HepG2 (cell line): ENCODE measurements around the gene SLC17A9. TPM values are rescaled to one million over a fixed set of nuclear protein-coding genes. Genes with fewer than 3 reads are reported as not detected.
A peak's percentile ranks its signal among the peaks of the same experiment; 100 is the strongest.

Experiments used
- ARNT2 ChIP-seq: sonication (generic); formaldehyde crosslinking; IDR thresholded peaks from 2 replicates; pipeline ENCODE4 v1.8.0; 2022; ENCODE audit warnings: mild to moderate bottlenecking, low read depth, missing genetic modification reagents, moderate library complexity
- CENPT ChIP-seq: sonication (generic); formaldehyde crosslinking; IDR thresholded peaks from 2 replicates; pipeline ENCODE4 v1.8.0; 2022; ENCODE audit warnings: low read depth, mild to moderate bottlenecking, moderate library complexity, missing genetic modification reagents
- EEA1 ChIP-seq: sonication (generic); formaldehyde crosslinking; IDR thresholded peaks from 2 replicates; pipeline ENCODE4 v1.5.1; 2020; ENCODE audit warnings: mild to moderate bottlenecking, missing genetic modification reagents, borderline replicate concordance
- KLF9 ChIP-seq: IDR thresholded peaks from 2 replicates; pipeline ENCODE4 v1.6.1; 2016; ENCODE audit warnings: low read depth
- NFE2L1 ChIP-seq: sonication (generic); formaldehyde crosslinking; IDR thresholded peaks from 2 replicates; pipeline ENCODE4 v1.4.0; 2020; ENCODE audit warnings: missing genetic modification reagents, mild to moderate bottlenecking, borderline replicate concordance
- NR2F6 ChIP-seq, 2 experiments: IDR thresholded peaks; 2 replicates each; pipeline ENCODE4 v1.6.1; 2016; ENCODE audit warnings: antibody characterized with exemption in 1 of 2, mild to moderate bottlenecking in 1 of 2
- RFXANK ChIP-seq: IDR thresholded peaks from 2 replicates; pipeline ENCODE4 v1.6.1; 2016
- SMYD3 ChIP-seq: sonication (generic); formaldehyde crosslinking; IDR thresholded peaks from 2 replicates; pipeline ENCODE4 v1.8.1; 2023; ENCODE audit warnings: mild to moderate bottlenecking, missing genetic modification reagents
- SRF ChIP-seq: IDR thresholded peaks from 2 replicates; pipeline ENCODE4 v1.6.1; 2011; ENCODE audit warnings: mild to moderate bottlenecking, low read depth, low read length, moderate library complexity
- TBX3 ChIP-seq: fragments of 450-650 bp; IDR thresholded peaks from 2 replicates; pipeline ENCODE4 v1.6.1; 2017; ENCODE audit warnings: antibody characterized with exemption, mild to moderate bottlenecking, inconsistent platforms, borderline replicate concordance
- TRIM24 ChIP-seq: sonication (generic); formaldehyde crosslinking; IDR thresholded peaks from 2 replicates; pipeline ENCODE4 v1.8.0; 2022; ENCODE audit warnings: mild to moderate bottlenecking, missing genetic modification reagents
- ZKSCAN1 ChIP-seq: fragments of 150-350 bp; IDR thresholded peaks from 2 replicates; pipeline ENCODE4 v1.6.1; 2014; ENCODE audit warnings: low read length
- ZNF180 ChIP-seq: sonication (generic); formaldehyde crosslinking; IDR thresholded peaks from 2 replicates; pipeline ENCODE4 v1.4.0; 2020; ENCODE audit warnings: low read depth, missing genetic modification reagents, borderline replicate concordance
- ZNF224 ChIP-seq: sonication (generic); formaldehyde crosslinking; IDR thresholded peaks from 2 replicates; pipeline ENCODE4 v1.5.0; 2020; ENCODE audit warnings: mild to moderate bottlenecking, missing genetic modification reagents
- ZNF879 ChIP-seq: sonication (generic); formaldehyde crosslinking; IDR thresholded peaks from 2 replicates; pipeline ENCODE4 v1.8.1; 2023; ENCODE audit warnings: missing genetic modification reagents
- ZSCAN21 ChIP-seq: sonication (generic); formaldehyde crosslinking; IDR thresholded peaks from 2 replicates; pipeline ENCODE4 v1.8.0; 2022; ENCODE audit warnings: mild to moderate bottlenecking, missing genetic modification reagents, moderate library complexity, borderline replicate concordance
- polyA plus RNA-seq, 8 experiments: library from polyadenylated mRNA; depleted of rRNA in 3 of 8; stranded (reverse) in 7 of 8; unstranded in 1 of 8; fragments of >200 nt; fragmentation: Illumina TruSeq in 4 of 8; extraction: Trizol in 4 of 8; gene quantifications; 2 replicates each; pipeline versions ENCODE4 v1.2.1 to v1.2.3, GENCODE V29; 2011 to 2016; ENCODE audit warnings: low read depth in 4 of 8, missing spikeins in 1 of 8, mixed read lengths in 1 of 8; ENCODE audit not compliant: insufficient read depth in 1 of 8
- total RNA-seq, 5 experiments: library from RNA; depleted of rRNA; stranded (reverse); fragments of >200 nt; fragmentation: Illumina TruSeq; extraction: Trizol; gene quantifications; 2 replicates each; pipeline ENCODE4 v1.2.3, GENCODE V29; 2016; ENCODE audit warnings: low read depth in 1 of 5
- TF ChIP-seq, protein P1 (sequence below): sonication (generic); formaldehyde crosslinking; conservative IDR thresholded peaks from 2 replicates; pipeline ENCODE4 v1.4.0; 2020; ENCODE audit warnings: missing genetic modification reagents
- TF ChIP-seq, protein P2 (sequence below): sonication (generic); formaldehyde crosslinking; IDR thresholded peaks from 2 replicates; pipeline ENCODE4 v1.8.1; 2023; ENCODE audit warnings: missing genetic modification reagents, mild to moderate bottlenecking, borderline replicate concordance
- TF ChIP-seq, protein P3 (sequence below): sonication (generic); formaldehyde crosslinking; IDR thresholded peaks from 2 replicates; pipeline ENCODE4 v1.4.0; 2020; ENCODE audit warnings: mild to moderate bottlenecking, missing genetic modification reagents, borderline replicate concordance
- TF ChIP-seq, protein P4 (sequence below): sonication (generic); formaldehyde crosslinking; IDR thresholded peaks from 2 replicates; pipeline ENCODE4 v1.4.0; 2020; ENCODE audit warnings: missing genetic modification reagents
- TF ChIP-seq, protein P5 (sequence below): sonication (generic); formaldehyde crosslinking; conservative IDR thresholded peaks from 2 replicates; pipeline ENCODE4 v1.8.1; 2023; ENCODE audit warnings: missing genetic modification reagents
- TF ChIP-seq, protein P6 (sequence below): sonication (generic); formaldehyde crosslinking; IDR thresholded peaks from 2 replicates; pipeline ENCODE4 v1.8.1; 2023; ENCODE audit warnings: mild to moderate bottlenecking, missing genetic modification reagents

SLC17A9 gene
- total and polyA plus RNA-seq, 2 of the 13 experiments (the other 11 are each of a cell fraction or from before 2014, with no cell fraction given) = 110 to 191 TPM

DNA sequence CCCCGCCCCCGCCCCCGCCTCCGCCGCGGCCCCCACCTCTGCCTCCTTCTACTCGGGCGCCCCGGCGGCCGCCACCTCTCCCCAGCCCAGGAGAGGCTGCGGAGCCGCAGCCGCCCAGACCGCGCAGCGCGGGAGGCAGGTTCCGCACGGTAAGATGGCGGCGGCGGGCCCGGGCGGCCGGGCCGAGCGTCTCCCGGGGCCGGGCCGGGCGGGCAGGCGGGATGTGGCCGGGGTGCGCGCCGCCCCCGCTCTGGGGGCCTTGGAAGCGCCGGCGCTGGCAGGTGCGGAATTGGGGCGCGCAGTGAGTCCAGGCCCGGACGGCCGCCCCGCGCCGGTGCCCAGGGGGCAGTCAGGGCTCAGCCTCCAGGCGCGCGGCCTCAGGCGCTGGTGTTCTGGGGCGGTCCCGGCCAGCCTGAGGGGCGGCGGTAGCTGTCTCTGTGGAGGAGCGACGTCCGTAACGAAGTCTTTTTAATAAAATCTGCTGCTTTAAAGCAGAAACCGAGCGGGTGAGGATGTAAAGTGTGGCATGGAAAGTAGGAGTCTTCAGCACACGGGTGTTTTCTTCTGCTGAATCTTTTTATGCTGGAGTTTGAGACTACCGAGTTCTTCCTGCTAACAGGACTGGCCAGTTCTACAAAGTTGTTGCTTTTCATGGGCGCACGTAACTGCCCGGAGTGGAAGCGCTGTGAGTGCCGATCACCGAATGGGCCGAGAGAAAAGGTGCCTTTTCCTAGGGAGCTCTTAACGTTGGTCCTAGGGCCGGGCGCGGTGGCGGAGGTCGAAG lies 14.2 kb upstream of the SLC17A9 start, which contains the start of gene GID8 (continued):
- TF ChIP-seq, protein P1, sequence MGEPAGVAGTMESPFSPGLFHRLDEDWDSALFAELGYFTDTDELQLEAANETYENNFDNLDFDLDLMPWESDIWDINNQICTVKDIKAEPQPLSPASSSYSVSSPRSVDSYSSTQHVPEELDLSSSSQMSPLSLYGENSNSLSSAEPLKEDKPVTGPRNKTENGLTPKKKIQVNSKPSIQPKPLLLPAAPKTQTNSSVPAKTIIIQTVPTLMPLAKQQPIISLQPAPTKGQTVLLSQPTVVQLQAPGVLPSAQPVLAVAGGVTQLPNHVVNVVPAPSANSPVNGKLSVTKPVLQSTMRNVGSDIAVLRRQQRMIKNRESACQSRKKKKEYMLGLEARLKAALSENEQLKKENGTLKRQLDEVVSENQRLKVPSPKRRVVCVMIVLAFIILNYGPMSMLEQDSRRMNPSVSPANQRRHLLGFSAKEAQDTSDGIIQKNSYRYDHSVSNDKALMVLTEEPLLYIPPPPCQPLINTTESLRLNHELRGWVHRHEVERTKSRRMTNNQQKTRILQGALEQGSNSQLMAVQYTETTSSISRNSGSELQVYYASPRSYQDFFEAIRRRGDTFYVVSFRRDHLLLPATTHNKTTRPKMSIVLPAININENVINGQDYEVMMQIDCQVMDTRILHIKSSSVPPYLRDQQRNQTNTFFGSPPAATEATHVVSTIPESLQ (CRISPR knock-in tag) = no peak
- TF ChIP-seq EEA1 (no peak), SRF (no peak), ZKSCAN1 (no peak), ZNF224 (CRISPR knock-in tag) (no peak), ARNT2 (CRISPR knock-in tag) (no peak; the same call in 1 of the 2 replicates), TBX3 (no peak), NR2F6 (IDR thresholded peaks at IDR 0.05) (no peak), NR2F6 (CRISPR knock-in tag; IDR thresholded peaks at IDR 0.05) (peak; percentile 11; the same call in 1 of the 2 replicates), NFE2L1 (CRISPR knock-in tag) (no peak), ZNF879 (CRISPR knock-in tag) (no peak), ZSCAN21 (CRISPR knock-in tag) (0 out of 2 replicates have a peak, but pooled peaks have one; percentile 10), RFXANK (CRISPR knock-in tag) (no peak), CENPT (CRISPR knock-in tag) (no peak), KLF9 (CRISPR knock-in tag) (no peak), ZNF180 (CRISPR knock-in tag) (0 out of 2 replicates have a peak, but pooled peaks have one; percentile 61), SMYD3 (no peak), TRIM24 (CRISPR knock-in tag) (no peak)
- TF ChIP-seq, protein P2, sequence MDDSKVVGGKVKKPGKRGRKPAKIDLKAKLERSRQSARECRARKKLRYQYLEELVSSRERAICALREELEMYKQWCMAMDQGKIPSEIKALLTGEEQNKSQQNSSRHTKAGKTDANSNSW (CRISPR knock-in tag) = no peak
- TF ChIP-seq, protein P3, sequence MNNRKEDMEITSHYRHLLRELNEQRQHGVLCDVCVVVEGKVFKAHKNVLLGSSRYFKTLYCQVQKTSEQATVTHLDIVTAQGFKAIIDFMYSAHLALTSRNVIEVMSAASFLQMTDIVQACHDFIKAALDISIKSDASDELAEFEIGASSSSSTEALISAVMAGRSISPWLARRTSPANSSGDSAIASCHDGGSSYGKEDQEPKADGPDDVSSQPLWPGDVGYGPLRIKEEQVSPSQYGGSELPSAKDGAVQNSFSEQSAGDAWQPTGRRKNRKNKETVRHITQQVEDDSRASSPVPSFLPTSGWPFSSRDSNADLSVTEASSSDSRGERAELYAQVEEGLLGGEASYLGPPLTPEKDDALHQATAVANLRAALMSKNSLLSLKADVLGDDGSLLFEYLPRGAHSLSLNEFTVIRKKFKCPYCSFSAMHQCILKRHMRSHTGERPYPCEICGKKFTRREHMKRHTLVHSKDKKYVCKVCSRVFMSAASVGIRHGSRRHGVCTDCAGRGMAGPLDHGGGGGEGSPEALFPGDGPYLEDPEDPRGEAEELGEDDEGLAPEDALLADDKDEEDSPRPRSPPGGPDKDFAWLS = 0 out of 2 replicates have a peak, but pooled peaks have one; percentile 16
- TF ChIP-seq, protein P4, sequence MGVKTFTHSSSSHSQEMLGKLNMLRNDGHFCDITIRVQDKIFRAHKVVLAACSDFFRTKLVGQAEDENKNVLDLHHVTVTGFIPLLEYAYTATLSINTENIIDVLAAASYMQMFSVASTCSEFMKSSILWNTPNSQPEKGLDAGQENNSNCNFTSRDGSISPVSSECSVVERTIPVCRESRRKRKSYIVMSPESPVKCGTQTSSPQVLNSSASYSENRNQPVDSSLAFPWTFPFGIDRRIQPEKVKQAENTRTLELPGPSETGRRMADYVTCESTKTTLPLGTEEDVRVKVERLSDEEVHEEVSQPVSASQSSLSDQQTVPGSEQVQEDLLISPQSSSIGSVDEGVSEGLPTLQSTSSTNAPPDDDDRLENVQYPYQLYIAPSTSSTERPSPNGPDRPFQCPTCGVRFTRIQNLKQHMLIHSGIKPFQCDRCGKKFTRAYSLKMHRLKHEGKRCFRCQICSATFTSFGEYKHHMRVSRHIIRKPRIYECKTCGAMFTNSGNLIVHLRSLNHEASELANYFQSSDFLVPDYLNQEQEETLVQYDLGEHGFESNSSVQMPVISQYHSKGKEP = no peak
- TF ChIP-seq, protein P5, sequence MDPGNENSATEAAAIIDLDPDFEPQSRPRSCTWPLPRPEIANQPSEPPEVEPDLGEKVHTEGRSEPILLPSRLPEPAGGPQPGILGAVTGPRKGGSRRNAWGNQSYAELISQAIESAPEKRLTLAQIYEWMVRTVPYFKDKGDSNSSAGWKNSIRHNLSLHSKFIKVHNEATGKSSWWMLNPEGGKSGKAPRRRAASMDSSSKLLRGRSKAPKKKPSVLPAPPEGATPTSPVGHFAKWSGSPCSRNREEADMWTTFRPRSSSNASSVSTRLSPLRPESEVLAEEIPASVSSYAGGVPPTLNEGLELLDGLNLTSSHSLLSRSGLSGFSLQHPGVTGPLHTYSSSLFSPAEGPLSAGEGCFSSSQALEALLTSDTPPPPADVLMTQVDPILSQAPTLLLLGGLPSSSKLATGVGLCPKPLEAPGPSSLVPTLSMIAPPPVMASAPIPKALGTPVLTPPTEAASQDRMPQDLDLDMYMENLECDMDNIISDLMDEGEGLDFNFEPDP (CRISPR knock-in tag) = no peak
- TF ChIP-seq, protein P6, sequence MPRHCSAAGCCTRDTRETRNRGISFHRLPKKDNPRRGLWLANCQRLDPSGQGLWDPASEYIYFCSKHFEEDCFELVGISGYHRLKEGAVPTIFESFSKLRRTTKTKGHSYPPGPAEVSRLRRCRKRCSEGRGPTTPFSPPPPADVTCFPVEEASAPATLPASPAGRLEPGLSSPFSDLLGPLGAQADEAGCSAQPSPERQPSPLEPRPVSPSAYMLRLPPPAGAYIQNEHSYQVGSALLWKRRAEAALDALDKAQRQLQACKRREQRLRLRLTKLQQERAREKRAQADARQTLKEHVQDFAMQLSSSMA = no peak
